Mesothelial cell of epicardium (in vitro differentiated cells): Measurements from ENCODE around the gene CDX2. TPM values are rescaled to one million over a fixed set of nuclear protein-coding genes. Genes with fewer than 3 reads are reported as not detected.

Source experiments
- DNase-seq, 2 experiments: peaks; one replicate each; pipeline ENCODE4 v3.0.0; 2021; ENCODE audit warnings: low spot score in 2 of 2; ENCODE audit not compliant: unreplicated experiment in 2 of 2
- H3K27ac Mint-ChIP-seq: 2 replicates; pipeline ENCODE4 v1.8.0; 2021; ENCODE audit warnings: mixed read lengths
- H3K27me3 Mint-ChIP-seq: 2 replicates; pipeline ENCODE4 v1.8.0; 2021; ENCODE audit warnings: low read depth, mixed read lengths
- H3K36me3 Mint-ChIP-seq: 2 replicates; pipeline ENCODE4 v1.8.0; 2021; ENCODE audit warnings: mixed read lengths
- H3K4me1 Mint-ChIP-seq: 2 replicates; pipeline ENCODE4 v1.8.0; 2021; ENCODE audit warnings: mixed read lengths
- H3K4me3 Mint-ChIP-seq: 2 replicates; pipeline ENCODE4 v1.8.0; 2021; ENCODE audit warnings: mild to moderate bottlenecking, moderate library complexity, mixed read lengths
- H3K9me3 Mint-ChIP-seq: 2 replicates; pipeline ENCODE4 v1.8.0; 2021; ENCODE audit warnings: mixed read lengths
- CTCF ChIP-seq: fragments of 200-600 bp; sonication (generic); IDR thresholded peaks from one replicate; pipeline ENCODE4 v1.5.0; 2021; ENCODE audit warnings: antibody characterized with exemption; ENCODE audit not compliant: unreplicated experiment
- total RNA-seq: library from RNA; stranded (reverse); gene quantifications from 3 replicates; pipeline ENCODE4 v1.2.1, GENCODE V29; 2021

CDX2 gene
- total RNA-seq, 1 donor from 2014 or later: 0.16 TPM

DNA sequence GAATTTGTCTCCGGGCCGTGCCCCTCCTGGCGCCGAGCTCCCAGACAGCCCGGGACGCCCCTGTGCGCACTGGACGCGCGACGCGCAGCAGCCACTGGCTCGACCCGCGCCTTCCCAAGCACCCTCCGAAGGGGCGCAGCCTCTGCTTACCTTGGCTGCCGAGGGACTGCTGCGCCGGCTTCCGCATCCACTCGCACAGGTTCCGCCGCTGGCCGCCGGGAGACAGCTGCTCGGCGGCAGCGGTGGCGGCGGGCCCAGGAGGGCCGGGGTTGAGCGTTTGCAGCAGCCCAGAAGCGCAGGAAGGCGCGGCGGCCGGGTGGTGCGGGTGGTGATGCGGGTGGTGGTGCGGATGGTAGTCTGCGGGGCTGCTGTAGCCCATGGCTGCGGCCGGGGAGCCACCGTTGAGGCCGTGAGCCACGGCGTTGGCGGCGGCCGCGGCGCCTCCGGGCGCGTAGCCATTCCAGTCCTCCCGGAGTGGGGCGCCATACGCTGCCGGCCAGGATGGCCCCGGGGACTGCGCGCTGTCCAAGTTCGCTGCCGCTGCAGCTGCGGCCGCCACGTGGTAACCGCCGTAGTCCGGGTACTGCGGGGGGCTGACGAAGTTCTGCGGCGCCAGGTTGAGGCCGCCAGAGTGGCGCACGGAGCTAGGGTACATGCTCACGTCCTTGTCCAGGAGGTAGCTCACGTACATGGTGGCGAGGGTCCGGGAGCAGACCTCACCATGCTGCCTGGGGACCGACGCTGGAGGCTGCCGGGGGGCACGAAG lies 616 bp downstream of the CDX2 start:
- no peak for TF ChIP-seq CTCF
- H3K4me1 Mint-ChIP-seq: peaks cover 26% of the 10 kb centered on the region
- H3K27ac Mint-ChIP-seq: no peak overlapping the region
- no peaks in the 10 kb centered on the region for H3K9me3 Mint-ChIP-seq
- H3K36me3 Mint-ChIP-seq: no peaks in the 10 kb centered on the region
- DNase-seq: no peak
- H3K4me3 Mint-ChIP-seq: peak overlapping the region; percentile 13
- peaks cover 100% of the 10 kb centered on the region for H3K27me3 Mint-ChIP-seq

DNA sequence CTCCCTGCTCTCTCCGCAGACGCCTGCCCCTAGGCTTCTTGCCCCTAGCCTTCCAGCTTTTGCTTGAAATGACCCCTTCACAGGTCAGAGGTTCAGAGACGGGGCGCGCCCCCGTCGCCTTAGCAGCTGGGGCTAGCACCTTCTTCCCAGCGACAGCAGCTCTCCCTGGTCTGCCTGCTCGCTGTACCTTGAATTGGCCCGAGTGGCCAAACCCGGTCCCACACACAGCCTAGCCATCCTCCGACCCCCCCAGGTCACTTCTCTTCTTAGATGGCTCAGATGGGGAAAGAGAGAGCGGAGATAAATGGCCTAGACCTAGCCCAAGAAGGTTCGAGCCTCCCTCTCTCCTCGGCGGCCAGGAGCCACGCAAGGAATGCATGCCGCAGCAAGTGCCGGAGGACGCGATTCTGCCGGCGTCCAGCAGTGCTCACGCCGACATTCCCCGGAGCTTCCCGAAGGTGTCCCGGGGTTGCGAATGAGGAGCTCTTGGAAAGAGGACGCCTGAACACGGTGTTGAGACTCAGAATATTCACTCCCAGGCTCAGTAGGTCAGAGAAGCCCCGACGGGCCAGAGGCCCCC lies 1.3 kb downstream of the CDX2 start:
- H3K9me3 Mint-ChIP-seq: no peaks in the 10 kb centered on the region
- no peak overlapping the region for H3K27ac Mint-ChIP-seq
- no peaks in the 10 kb centered on the region for H3K36me3 Mint-ChIP-seq
- peak overlapping the region; percentile 62 for H3K4me3 Mint-ChIP-seq
- peaks cover 100% of the 10 kb centered on the region for H3K27me3 Mint-ChIP-seq
- peaks cover 26% of the 10 kb centered on the region for H3K4me1 Mint-ChIP-seq
- no peak for TF ChIP-seq CTCF
- DNase-seq: no peak

DNA sequence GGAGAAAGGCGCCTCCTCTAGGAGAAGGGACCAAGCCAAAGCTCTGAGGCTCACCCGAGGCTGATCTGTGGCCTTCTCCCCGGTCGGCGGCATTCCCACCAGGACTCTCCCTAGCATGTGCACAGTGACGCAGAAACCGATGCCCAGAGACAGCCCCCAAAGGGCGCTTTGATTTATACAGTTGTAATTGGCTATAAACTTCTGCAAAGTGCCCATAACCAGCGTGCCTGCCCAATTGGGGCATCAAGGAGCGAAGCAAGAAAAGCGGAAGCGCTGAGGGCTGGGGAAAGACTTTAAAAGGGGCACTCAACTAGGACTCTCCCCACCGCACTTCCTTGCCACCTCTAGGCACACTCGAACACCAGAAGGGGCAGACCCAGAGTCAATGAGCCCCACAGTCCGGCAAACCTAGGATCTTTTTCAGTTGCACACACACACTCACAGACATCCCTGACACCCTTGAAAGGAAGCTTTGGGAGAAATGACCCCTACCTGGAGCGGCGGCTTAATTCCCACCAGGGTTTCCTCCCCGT lies 1.8 kb downstream of the CDX2 start:
- no peak overlapping the region for H3K27ac Mint-ChIP-seq
- peaks cover 99% of the 10 kb centered on the region for H3K27me3 Mint-ChIP-seq
- TF ChIP-seq CTCF: no peak
- peaks cover 26% of the 10 kb centered on the region for H3K4me1 Mint-ChIP-seq
- no peak for DNase-seq
- no peaks in the 10 kb centered on the region for H3K9me3 Mint-ChIP-seq
- H3K36me3 Mint-ChIP-seq: no peaks in the 10 kb centered on the region
- no peak overlapping the region for H3K4me3 Mint-ChIP-seq

GRCh38 chr13:27966641-27967202 lies 2.4 kb downstream of the CDX2 start:
- Mint-ChIP-seq H3K36me3 (no peaks in the 10 kb centered on the region), H3K4me3 (peak overlapping the region; percentile 30)

More at GRCh38 chr13:27966641-27967202, 2.4 kb downstream of the CDX2 start:
- H3K27ac Mint-ChIP-seq: no peak overlapping the region
- H3K27me3 Mint-ChIP-seq: peaks cover 99% of the 10 kb centered on the region
- H3K9me3 Mint-ChIP-seq: no peaks in the 10 kb centered on the region
- no peak for DNase-seq
- H3K4me1 Mint-ChIP-seq: peaks cover 29% of the 10 kb centered on the region
- no peak for TF ChIP-seq CTCF
